Measurements from ENCODE around the gene MRPL48. TPM values are rescaled to one million over a fixed set of nuclear protein-coding genes. Genes with fewer than 3 reads are reported as not detected.
"Not testable (repeated sequence)": the region's sequence is repeated elsewhere in the genome, so short reads cannot be mapped to it uniquely, and the experiment has no call there.

Gene MRPL48
- total and polyA plus RNA-seq, 12 donors, result 13.6 to 75.3 (median 32.0) TPM

DNA sequence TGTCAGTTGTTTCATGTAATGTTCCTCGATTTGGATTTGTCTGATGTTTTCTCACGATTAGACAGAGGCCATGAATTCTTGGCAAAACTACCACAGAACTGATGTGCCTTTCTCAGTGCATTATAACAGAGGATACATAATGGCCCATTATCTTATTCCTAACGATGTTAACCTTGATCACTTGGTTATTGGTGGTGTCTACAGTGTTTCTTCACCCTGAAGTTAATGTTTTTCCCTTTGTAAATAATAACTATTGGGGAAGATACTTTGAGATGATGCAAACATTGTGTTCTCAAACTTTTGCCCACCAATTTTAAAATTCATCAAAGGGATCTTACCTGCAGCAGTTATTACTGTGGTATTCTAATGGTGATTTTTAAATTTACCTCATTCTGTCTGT is 39.9 kb upstream of the MRPL48 start:
- WGBS, 4 donors, result 35 to 51% (median 43%) methylated on average over 3 of the region's 3 CpGs
- Histone ChIP-seq H3K4me3 (no peak overlapping the region), H3K27ac (peak overlapping the region in 1 of 5 donors; percentile 1), H3K27me3 (no peaks in the 10 kb centered on the region), H3K4me1 (replicated peaks in 1 of 2) (peaks cover 15 to 32% of the 10 kb centered on the region in 2 donors), H3K36me3 (replicated peaks in 1 of 2) (no peaks in the 10 kb centered on the region), H3K9me3 (replicated peaks in 1 of 3) (no peaks in the 10 kb centered on the region)
- intact Hi-C loops (cut with DNase I), result no loop called here
- DNase-seq, result no peak
- TF ChIP-seq, protein P1, sequence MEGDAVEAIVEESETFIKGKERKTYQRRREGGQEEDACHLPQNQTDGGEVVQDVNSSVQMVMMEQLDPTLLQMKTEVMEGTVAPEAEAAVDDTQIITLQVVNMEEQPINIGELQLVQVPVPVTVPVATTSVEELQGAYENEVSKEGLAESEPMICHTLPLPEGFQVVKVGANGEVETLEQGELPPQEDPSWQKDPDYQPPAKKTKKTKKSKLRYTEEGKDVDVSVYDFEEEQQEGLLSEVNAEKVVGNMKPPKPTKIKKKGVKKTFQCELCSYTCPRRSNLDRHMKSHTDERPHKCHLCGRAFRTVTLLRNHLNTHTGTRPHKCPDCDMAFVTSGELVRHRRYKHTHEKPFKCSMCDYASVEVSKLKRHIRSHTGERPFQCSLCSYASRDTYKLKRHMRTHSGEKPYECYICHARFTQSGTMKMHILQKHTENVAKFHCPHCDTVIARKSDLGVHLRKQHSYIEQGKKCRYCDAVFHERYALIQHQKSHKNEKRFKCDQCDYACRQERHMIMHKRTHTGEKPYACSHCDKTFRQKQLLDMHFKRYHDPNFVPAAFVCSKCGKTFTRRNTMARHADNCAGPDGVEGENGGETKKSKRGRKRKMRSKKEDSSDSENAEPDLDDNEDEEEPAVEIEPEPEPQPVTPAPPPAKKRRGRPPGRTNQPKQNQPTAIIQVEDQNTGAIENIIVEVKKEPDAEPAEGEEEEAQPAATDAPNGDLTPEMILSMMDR (IDR thresholded peaks at IDR 0.05), result no peak
- no peak for TF ChIP-seq POLR2A (IDR thresholded peaks at IDR 0.05)

DNA sequence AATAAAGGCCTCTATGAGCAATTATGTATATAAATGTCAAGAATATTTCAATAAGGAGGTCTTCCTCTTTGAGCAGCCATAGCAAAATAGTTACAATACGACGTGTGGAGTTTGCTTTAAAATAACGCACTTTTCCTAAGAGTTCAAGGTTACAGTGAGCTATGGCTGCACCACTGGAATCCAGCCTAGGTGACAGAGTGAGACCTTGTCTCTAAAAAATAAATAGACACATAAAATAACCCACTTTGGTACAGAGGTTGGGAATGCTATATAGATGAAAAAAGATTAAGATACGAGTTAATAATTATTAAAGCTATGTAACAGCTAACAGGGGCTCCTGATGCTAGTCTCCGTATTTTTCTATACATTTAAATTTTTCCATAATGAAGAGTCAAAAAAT is 39.4 kb upstream of the MRPL48 start:
- Histone ChIP-seq H3K9me3 (replicated peaks in 1 of 3) (no peaks in the 10 kb centered on the region), H3K4me3 (no peak overlapping the region), H3K27me3 (no peaks in the 10 kb centered on the region), H3K27ac (peak overlapping the region in 1 of 5 donors; percentile 1), H3K4me1 (replicated peaks in 1 of 2) (peaks cover 17 to 36% of the 10 kb centered on the region in 2 donors), H3K36me3 (replicated peaks in 1 of 2) (no peaks in the 10 kb centered on the region)
- DNase-seq, result no peak
- no peak for TF ChIP-seq POLR2A (IDR thresholded peaks at IDR 0.05)
- TF ChIP-seq, protein P1 (IDR thresholded peaks at IDR 0.05), result no peak
- intact Hi-C loops (cut with DNase I), result no loop called here
- WGBS, 4 donors, result 63 to 66% (median 64%) methylated on average over 5 of the region's 5 CpGs

DNA sequence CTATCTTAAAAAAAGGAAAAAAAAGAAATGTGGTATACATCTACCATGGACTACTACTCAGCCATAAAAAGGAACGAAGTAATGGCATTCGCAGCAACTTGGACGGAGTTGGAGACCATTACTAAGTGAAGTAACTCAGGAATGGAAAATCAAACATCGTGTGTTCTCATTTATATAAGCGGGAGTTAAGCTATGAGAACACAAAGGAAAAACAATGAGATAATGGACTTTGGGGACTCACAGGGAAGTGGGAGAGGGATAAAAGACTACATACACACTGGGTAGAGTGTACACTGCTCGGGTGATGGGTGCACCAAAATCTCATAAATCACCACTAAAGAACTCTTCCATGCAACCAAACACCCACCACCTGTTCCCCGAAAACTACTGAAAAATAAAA is 38.6 kb upstream of the MRPL48 start:
- no peak for TF ChIP-seq POLR2A (IDR thresholded peaks at IDR 0.05)
- TF ChIP-seq, protein P1 (IDR thresholded peaks at IDR 0.05), result no peak
- no peaks in the 10 kb centered on the region for H3K36me3 ChIP-seq (replicated peaks in 1 of 2)
- intact Hi-C loops (cut with DNase I), result no loop called here

DNA sequence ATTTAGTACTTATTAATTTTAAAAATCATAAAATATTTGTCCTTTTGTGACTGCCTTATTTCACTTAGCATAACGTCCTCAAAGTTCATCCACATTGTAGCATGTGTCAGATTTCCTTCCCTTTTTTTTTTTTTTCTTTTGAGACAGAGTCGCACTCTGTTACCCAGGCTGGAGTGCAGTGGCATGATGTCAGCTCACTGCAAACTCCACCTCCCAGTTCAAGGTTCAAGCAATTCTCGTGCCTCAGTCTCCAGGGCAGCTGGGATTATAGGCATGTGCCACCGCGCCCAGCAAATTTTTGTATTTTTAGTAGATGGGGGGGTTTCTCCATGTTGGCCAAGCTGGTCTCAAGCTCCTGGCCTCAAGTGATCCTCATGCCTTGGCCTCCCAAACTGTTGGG is 37.4 kb upstream of the MRPL48 start:
- DNase-seq, result no peak
- peaks cover 23 to 47% of the 10 kb centered on the region in 2 donors for H3K4me1 ChIP-seq (replicated peaks in 1 of 2)
- no peaks in the 10 kb centered on the region for H3K9me3 ChIP-seq (replicated peaks in 1 of 3)
- H3K27me3 ChIP-seq, result no peaks in the 10 kb centered on the region
- H3K4me3 ChIP-seq, result no peak overlapping the region
- no peak overlapping the region for H3K27ac ChIP-seq
- intact Hi-C loops (cut with DNase I), result no loop called here
- 43 to 50% (median 45%) methylated on average over 5 of the region's 5 CpGs for WGBS, 4 donors
- TF ChIP-seq, protein P1 (IDR thresholded peaks at IDR 0.05), result no peak
- no peak for TF ChIP-seq POLR2A (IDR thresholded peaks at IDR 0.05)
- no peaks in the 10 kb centered on the region for H3K36me3 ChIP-seq (replicated peaks in 1 of 2)

More for the DNA sequence above, 38.6 kb upstream of the MRPL48 start:
- H3K4me3 ChIP-seq, result no peak overlapping the region
- no peak overlapping the region for H3K27ac ChIP-seq
- no peaks in the 10 kb centered on the region for H3K9me3 ChIP-seq (replicated peaks in 1 of 3)
- 95 to 98% (median 96%) methylated on average over 7 of the region's 7 CpGs for WGBS, 4 donors
- H3K4me1 ChIP-seq (replicated peaks in 1 of 2), result peaks cover 19 to 42% of the 10 kb centered on the region in 2 donors
- DNase-seq, result no peak
- no peaks in the 10 kb centered on the region for H3K27me3 ChIP-seq

DNA sequence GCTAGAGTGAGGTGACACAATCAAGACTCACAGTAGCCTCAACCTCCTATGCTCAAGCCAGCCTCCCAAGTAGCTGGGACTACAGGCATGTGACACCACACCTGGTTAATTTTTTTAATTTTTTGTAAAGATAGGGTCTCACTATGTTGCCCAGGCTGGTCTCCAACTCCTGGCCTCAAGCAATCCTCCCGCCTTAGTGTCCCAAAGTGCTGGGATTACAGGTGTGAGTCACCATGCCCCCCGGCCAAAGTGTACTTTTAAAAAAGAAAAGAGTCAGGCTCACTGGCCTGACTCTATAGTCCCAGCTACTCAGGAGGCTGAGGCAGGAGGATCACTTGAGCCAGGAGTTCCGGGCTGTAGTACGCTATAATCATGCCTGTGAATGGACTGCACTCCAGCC is 36.8 kb upstream of the MRPL48 start:
- DNase-seq; intact Hi-C loops (cut with DNase I); H3K9me3 ChIP-seq (replicated peaks in 1 of 3); H3K27me3 ChIP-seq; H3K4me3 ChIP-seq; H3K36me3 ChIP-seq (replicated peaks in 1 of 2); H3K27ac ChIP-seq: not testable (repeated sequence)
- 88 to 100% (median 95%) methylated on average over 4 of the region's 4 CpGs for WGBS, 4 donors
- peaks cover 23 to 47% of the 10 kb centered on the region in 2 donors for H3K4me1 ChIP-seq (replicated peaks in 1 of 2)
